HEK293 (cell line): Measurements from ENCODE around the gene SUGP2.

ENCODE experiments used
- CTCF ChIA-PET: fragments of 350-600 bp; formaldehyde crosslinking; extraction: SDS; loops from one replicate; lab custom pipeline; 2021; ENCODE audit warnings: antibody characterized with exemption; lab: Yijun Ruan, JAX
- POLR2A ChIA-PET: fragments of 300-600 bp; formaldehyde crosslinking; extraction: SDS; loops from one replicate; lab custom pipeline; 2020; ENCODE audit warnings: antibody characterized with exemption, inconsistent platforms; lab: Yijun Ruan, JAX
- H3K27ac ChIP-seq: fragments of 200-500 bp; sonication (Bioruptor generic); 2 replicates; pipeline ENCODE4 v1.5.1; 2014; ENCODE audit warnings: low read depth, low read length, control low read depth, inconsistent platforms; ENCODE audit errors: extremely low read depth
- H3K36me3 ChIP-seq, 2 experiments: fragments of 200-500 bp in 1 of 2; sonication (Bioruptor generic) in 1 of 2; 1 replicate in 1 of 2; 2 replicates in 1 of 2; pipeline ENCODE4 v1.5.1; 2014 to 2017; ENCODE audit warnings: inconsistent platforms in 2 of 2, low read length in 2 of 2; ENCODE audit not compliant: control insufficient read depth in 2 of 2, insufficient read depth in 1 of 2
- H3K4me1 ChIP-seq: fragments of 200-500 bp; sonication (Bioruptor generic); 2 replicates; pipeline ENCODE4 v1.5.1; 2014; ENCODE audit warnings: mild to moderate bottlenecking, low read length, inconsistent platforms; ENCODE audit not compliant: control insufficient read depth, insufficient read depth
- H3K4me3 ChIP-seq: 2 replicates; pipeline ENCODE4 v1.5.1; 2011; ENCODE audit warnings: low read depth, mild to moderate bottlenecking, control low read depth, low read length, moderate library complexity
- H3K9me3 ChIP-seq: fragments of 200-500 bp; sonication (Bioruptor generic); 2 replicates; pipeline ENCODE4 v1.5.1; 2014; ENCODE audit warnings: low read depth, low read length, inconsistent platforms; ENCODE audit not compliant: control insufficient read depth, insufficient read depth
- SCRT2 ChIP-seq: fragments of 450-650 bp; formaldehyde crosslinking; IDR thresholded peaks from 2 replicates; pipeline ENCODE4 v1.5.1; 2016; ENCODE audit warnings: missing biosample characterization, missing genetic modification characterization
- SP2 ChIP-seq: fragments of 450-650 bp; formaldehyde crosslinking; IDR thresholded peaks from 2 replicates; pipeline ENCODE4 v1.5.1; 2016; ENCODE audit warnings: missing biosample characterization, missing genetic modification characterization
- WT1 ChIP-seq: fragments of 450-650 bp; formaldehyde crosslinking; IDR thresholded peaks from 2 replicates; pipeline ENCODE4 v1.5.1; 2016; ENCODE audit warnings: missing biosample characterization, missing genetic modification characterization
- ZBTB21 ChIP-seq: fragments of 450-650 bp; formaldehyde crosslinking; IDR thresholded peaks from 2 replicates; pipeline ENCODE4 v1.5.1; 2017; ENCODE audit warnings: missing biosample characterization, missing genetic modification characterization
- ZFHX2 ChIP-seq: fragments of 450-650 bp; formaldehyde crosslinking; conservative IDR thresholded peaks from 2 replicates; pipeline ENCODE4 v1.5.1; 2016; ENCODE audit warnings: missing biosample characterization, missing genetic modification characterization
- ZFP3 ChIP-seq: fragments of 450-650 bp; formaldehyde crosslinking; IDR thresholded peaks from 2 replicates; pipeline ENCODE4 v1.5.1; 2016; ENCODE audit warnings: low read depth, missing biosample characterization, missing genetic modification characterization
- ZNF184 ChIP-seq: fragments of 450-650 bp; IDR thresholded peaks from 2 replicates; pipeline ENCODE4 v1.5.1; 2018; ENCODE audit warnings: missing biosample characterization, mild to moderate bottlenecking, missing genetic modification characterization
- ZNF324 ChIP-seq: fragments of 450-650 bp; formaldehyde crosslinking; IDR thresholded peaks from 2 replicates; pipeline ENCODE4 v1.5.1; 2016; ENCODE audit warnings: missing biosample characterization, missing genetic modification characterization
- ZNF426 ChIP-seq: fragments of 450-650 bp; formaldehyde crosslinking; IDR thresholded peaks from 2 replicates; pipeline ENCODE4 v1.5.1; 2017; ENCODE audit warnings: missing biosample characterization, missing genetic modification characterization, mild to moderate bottlenecking, inconsistent platforms, moderate library complexity
- ZNF433 ChIP-seq: fragments of 450-650 bp; formaldehyde crosslinking; IDR thresholded peaks from 2 replicates; pipeline ENCODE4 v1.5.1; 2016; ENCODE audit warnings: missing biosample characterization, missing genetic modification characterization, low read depth
- ZNF48 ChIP-seq: fragments of 450-650 bp; formaldehyde crosslinking; IDR thresholded peaks from 2 replicates; pipeline ENCODE4 v1.5.1; 2016; ENCODE audit warnings: missing biosample characterization, missing genetic modification characterization
- ZNF514 ChIP-seq: fragments of 450-650 bp; formaldehyde crosslinking; IDR thresholded peaks from 2 replicates; pipeline ENCODE4 v1.5.1; 2016; ENCODE audit warnings: missing biosample characterization, missing genetic modification characterization
- ZNF529 ChIP-seq: fragments of 450-650 bp; formaldehyde crosslinking; IDR thresholded peaks from 2 replicates; pipeline ENCODE4 v1.5.1; 2017; ENCODE audit warnings: missing genetic modification characterization, missing biosample characterization; ENCODE audit not compliant: insufficient replicate concordance
- ZNF544 ChIP-seq: fragments of 450-650 bp; formaldehyde crosslinking; IDR thresholded peaks from 2 replicates; pipeline ENCODE4 v1.5.0; 2017; ENCODE audit warnings: missing biosample characterization, missing genetic modification characterization
- ZNF571 ChIP-seq: fragments of 450-650 bp; formaldehyde crosslinking; IDR thresholded peaks from 2 replicates; pipeline ENCODE4 v1.5.0; 2017; ENCODE audit warnings: missing biosample characterization, missing genetic modification characterization
- ZNF624 ChIP-seq: fragments of 450-650 bp; formaldehyde crosslinking; IDR thresholded peaks from 2 replicates; pipeline ENCODE4 v1.5.1; 2017; ENCODE audit warnings: missing biosample characterization, missing genetic modification characterization
- ZNF792 ChIP-seq: fragments of 450-650 bp; formaldehyde crosslinking; IDR thresholded peaks from 2 replicates; pipeline ENCODE4 v1.5.1; 2016; ENCODE audit warnings: missing biosample characterization, missing genetic modification characterization
- ZSCAN23 ChIP-seq: fragments of 450-650 bp; formaldehyde crosslinking; IDR thresholded peaks from 2 replicates; pipeline ENCODE4 v1.5.1; 2016; ENCODE audit warnings: missing biosample characterization, missing genetic modification characterization
- TF ChIP-seq, protein P1 (sequence below): fragments of 450-650 bp; formaldehyde crosslinking; IDR thresholded peaks from 2 replicates; pipeline ENCODE4 v1.5.1; 2016; ENCODE audit warnings: missing biosample characterization, missing genetic modification characterization
- TF ChIP-seq, protein P2 (sequence below): fragments of 450-650 bp; formaldehyde crosslinking; conservative IDR thresholded peaks from 2 replicates; pipeline ENCODE4 v1.5.1; 2016; ENCODE audit warnings: low read depth, missing biosample characterization, missing genetic modification characterization
- TF ChIP-seq, protein P3 (sequence below): fragments of 450-650 bp; formaldehyde crosslinking; IDR thresholded peaks from 2 replicates; pipeline ENCODE4 v1.5.1; 2016; ENCODE audit warnings: missing biosample characterization, missing genetic modification characterization, borderline replicate concordance
- TF ChIP-seq, protein P4 (sequence below): IDR thresholded peaks from 2 replicates; pipeline ENCODE4 v1.6.1; 2011; ENCODE audit warnings: mild to moderate bottlenecking, low read depth, low read length, borderline replicate concordance

The SUGP2 gene

DNA sequence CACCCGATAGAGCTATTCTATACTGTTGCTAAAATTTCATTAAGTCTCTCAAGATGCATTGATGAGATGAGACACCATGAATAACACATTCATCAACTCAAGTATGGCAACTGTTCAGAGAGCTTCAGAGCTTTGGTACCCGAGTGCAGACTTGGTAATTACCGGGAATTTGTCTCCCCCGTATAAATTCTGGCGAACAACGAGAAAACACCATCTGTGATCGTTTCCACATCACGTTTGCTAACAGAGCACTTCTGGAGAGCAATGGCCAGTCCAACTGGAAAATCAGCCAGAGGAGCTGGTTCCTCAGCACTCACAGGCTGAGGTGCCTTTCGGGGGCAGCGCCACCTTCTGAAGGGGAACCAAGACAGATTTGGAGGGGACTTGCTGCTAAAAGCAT lies 40.2 kb downstream of the SUGP2 start:
- ChIA-PET CTCF (interaction anchor here (0.7 to 1.2 kb wide), 2 partner anchors 146 to 181 kb away, joined by 3 to 6 read pairs; no protein-coding TSS in a partner anchor), POLR2A (no interaction called here)
- H3K4me3 ChIP-seq = no peak overlapping the region
- H3K4me1 ChIP-seq = no peaks in the 10 kb centered on the region
- no peaks in the 10 kb centered on the region for H3K9me3 ChIP-seq
- peaks cover 22 to 58% of the 10 kb centered on the region in 2 experiments for H3K36me3 ChIP-seq
- no peak overlapping the region for H3K27ac ChIP-seq
- TF ChIP-seq ZNF324 (tag by site-specific recombination) (no peak), ZNF184 (tag by site-specific recombination) (no peak), ZNF514 (tag by site-specific recombination) (no peak), ZBTB21 (tag by site-specific recombination) (no peak), ZSCAN23 (tag by site-specific recombination) (no peak), ZNF624 (tag by site-specific recombination) (no peak), SP2 (tag by site-specific recombination) (no peak), ZNF571 (tag by site-specific recombination) (no peak), WT1 (tag by site-specific recombination) (no peak), ZNF48 (tag by site-specific recombination) (no peak), ZNF433 (no peak), ZFP3 (tag by site-specific recombination) (no peak), ZNF544 (no peak), ZNF529 (tag by site-specific recombination) (no peak)
- TF ChIP-seq, protein P1, sequence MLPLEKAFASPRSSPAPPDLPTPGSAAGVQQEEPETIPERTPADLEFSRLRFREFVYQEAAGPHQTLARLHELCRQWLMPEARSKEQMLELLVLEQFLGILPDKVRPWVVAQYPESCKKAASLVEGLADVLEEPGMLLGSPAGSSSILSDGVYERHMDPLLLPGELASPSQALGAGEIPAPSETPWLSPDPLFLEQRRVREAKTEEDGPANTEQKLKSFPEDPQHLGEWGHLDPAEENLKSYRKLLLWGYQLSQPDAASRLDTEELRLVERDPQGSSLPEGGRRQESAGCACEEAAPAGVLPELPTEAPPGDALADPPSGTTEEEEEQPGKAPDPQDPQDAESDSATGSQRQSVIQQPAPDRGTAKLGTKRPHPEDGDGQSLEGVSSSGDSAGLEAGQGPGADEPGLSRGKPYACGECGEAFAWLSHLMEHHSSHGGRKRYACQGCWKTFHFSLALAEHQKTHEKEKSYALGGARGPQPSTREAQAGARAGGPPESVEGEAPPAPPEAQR (tag by site-specific recombination) = no peak
- TF ChIP-seq, protein P2, sequence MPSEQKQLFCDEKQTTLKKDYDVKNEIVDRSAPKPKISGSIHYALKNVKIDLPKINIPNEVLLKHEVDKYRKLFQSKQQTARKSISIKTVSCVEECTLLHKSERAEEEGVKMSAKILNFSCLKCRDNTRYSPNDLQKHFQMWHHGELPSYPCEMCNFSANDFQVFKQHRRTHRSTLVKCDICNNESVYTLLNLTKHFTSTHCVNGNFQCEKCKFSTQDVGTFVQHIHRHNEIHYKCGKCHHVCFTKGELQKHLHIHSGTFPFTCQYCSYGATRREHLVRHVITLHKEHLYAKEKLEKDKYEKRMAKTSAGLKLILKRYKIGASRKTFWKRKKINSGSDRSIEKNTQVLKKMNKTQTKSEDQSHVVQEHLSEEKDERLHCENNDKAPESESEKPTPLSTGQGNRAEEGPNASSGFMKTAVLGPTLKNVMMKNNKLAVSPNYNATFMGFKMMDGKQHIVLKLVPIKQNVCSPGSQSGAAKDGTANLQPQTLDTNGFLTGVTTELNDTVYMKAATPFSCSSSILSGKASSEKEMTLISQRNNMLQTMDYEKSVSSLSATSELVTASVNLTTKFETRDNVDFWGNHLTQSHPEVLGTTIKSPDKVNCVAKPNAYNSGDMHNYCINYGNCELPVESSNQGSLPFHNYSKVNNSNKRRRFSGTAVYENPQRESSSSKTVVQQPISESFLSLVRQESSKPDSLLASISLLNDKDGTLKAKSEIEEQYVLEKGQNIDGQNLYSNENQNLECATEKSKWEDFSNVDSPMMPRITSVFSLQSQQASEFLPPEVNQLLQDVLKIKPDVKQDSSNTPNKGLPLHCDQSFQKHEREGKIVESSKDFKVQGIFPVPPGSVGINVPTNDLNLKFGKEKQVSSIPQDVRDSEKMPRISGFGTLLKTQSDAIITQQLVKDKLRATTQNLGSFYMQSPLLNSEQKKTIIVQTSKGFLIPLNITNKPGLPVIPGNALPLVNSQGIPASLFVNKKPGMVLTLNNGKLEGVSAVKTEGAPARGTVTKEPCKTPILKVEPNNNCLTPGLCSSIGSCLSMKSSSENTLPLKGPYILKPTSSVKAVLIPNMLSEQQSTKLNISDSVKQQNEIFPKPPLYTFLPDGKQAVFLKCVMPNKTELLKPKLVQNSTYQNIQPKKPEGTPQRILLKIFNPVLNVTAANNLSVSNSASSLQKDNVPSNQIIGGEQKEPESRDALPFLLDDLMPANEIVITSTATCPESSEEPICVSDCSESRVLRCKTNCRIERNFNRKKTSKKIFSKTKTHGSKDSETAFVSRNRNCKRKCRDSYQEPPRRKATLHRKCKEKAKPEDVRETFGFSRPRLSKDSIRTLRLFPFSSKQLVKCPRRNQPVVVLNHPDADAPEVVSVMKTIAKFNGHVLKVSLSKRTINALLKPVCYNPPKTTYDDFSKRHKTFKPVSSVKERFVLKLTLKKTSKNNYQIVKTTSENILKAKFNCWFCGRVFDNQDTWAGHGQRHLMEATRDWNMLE = no peak
- TF ChIP-seq, protein P3, sequence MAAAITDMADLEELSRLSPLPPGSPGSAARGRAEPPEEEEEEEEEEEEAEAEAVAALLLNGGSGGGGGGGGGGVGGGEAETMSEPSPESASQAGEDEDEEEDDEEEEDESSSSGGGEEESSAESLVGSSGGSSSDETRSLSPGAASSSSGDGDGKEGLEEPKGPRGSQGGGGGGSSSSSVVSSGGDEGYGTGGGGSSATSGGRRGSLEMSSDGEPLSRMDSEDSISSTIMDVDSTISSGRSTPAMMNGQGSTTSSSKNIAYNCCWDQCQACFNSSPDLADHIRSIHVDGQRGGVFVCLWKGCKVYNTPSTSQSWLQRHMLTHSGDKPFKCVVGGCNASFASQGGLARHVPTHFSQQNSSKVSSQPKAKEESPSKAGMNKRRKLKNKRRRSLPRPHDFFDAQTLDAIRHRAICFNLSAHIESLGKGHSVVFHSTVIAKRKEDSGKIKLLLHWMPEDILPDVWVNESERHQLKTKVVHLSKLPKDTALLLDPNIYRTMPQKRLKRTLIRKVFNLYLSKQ (tag by site-specific recombination) = no peak

DNA sequence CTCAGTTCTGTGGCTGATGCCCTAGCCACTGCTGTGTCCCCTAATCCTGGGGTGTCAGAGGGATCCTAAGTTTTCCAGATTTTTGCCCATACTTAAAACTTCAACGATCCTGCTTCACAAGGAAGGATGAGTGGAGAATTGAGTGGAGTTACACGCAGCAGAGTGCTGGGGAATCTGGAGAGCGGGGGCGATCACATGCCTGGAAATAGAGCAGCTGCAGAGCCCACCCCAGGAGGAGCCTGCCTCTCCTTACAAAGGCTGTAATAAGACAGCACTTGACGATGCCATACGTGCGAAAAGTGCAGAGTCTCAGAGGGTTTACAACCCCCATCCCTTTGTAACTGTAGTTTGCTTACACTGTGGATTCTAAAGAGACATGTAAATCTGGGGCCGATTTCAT lies 40.6 kb downstream of the SUGP2 start:
- Histone ChIP-seq H3K4me1 (no peaks in the 10 kb centered on the region), H3K27ac (no peak overlapping the region), H3K9me3 (no peaks in the 10 kb centered on the region), H3K4me3 (no peak overlapping the region), H3K36me3 (peaks cover 22 to 54% of the 10 kb centered on the region in 2 experiments)
- ChIA-PET CTCF (interaction anchor here (0.6 to 1.2 kb wide), 3 partner anchors 87 to 182 kb away, joined by 3 to 6 read pairs (median 3); no protein-coding TSS in a partner anchor), POLR2A (no interaction called here)
- TF ChIP-seq ZNF792 (tag by site-specific recombination) = no peak
- no peak for TF ChIP-seq SCRT2 (tag by site-specific recombination)
- TF ChIP-seq, protein P4, sequence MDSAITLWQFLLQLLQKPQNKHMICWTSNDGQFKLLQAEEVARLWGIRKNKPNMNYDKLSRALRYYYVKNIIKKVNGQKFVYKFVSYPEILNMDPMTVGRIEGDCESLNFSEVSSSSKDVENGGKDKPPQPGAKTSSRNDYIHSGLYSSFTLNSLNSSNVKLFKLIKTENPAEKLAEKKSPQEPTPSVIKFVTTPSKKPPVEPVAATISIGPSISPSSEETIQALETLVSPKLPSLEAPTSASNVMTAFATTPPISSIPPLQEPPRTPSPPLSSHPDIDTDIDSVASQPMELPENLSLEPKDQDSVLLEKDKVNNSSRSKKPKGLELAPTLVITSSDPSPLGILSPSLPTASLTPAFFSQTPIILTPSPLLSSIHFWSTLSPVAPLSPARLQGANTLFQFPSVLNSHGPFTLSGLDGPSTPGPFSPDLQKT = no peak
- no peak for TF ChIP-seq ZNF426 (tag by site-specific recombination)
- TF ChIP-seq ZFHX2 (tag by site-specific recombination) = no peak
